AG20443 (cell line): Measurements from ENCODE around the gene CACNA2D2.

Experiments
- DNase-seq: peaks from one replicate; pipeline ENCODE4 v3.0.0; 2012; ENCODE audit warnings: low spot score, mixed read lengths

Gene CACNA2D2

GRCh38 chr3:50427217-50427616 is 76.2 kb downstream of the CACNA2D2 start:
- no peak for DNase-seq

GRCh38 chr3:50425911-50426310 is 77.5 kb downstream of the CACNA2D2 start:
- DNase-seq: no peak

- DNase-seq: no peak
Observed at GRCh38 chr3:50423543-50423942, 79.9 kb downstream of the CACNA2D2 start.

- DNase-seq: no peak
Observed at GRCh38 chr3:50422153-50422552, 81.3 kb downstream of the CACNA2D2 start.

- no peak for DNase-seq
Observed at GRCh38 chr3:50419595-50420370, 83.7 kb downstream of the CACNA2D2 start.

GRCh38 chr3:50418850-50419249 is 84.6 kb downstream of the CACNA2D2 start:
- no peak for DNase-seq

- DNase-seq: no peak
Observed at GRCh38 chr3:50417637-50418033, 85.8 kb downstream of the CACNA2D2 start.

- no peak for DNase-seq
Observed at GRCh38 chr3:50416736-50417636, 86.4 kb downstream of the CACNA2D2 start.

- DNase-seq: no peak
Observed at GRCh38 chr3:50415816-50416215, 87.6 kb downstream of the CACNA2D2 start.

GRCh38 chr3:50415061-50415460 is 88.4 kb downstream of the CACNA2D2 start:
- DNase-seq: no peak

- no peak for DNase-seq
Observed at GRCh38 chr3:50414616-50415015, 88.8 kb downstream of the CACNA2D2 start.

GRCh38 chr3:50412231-50412754 is 91.1 kb downstream of the CACNA2D2 start:
- DNase-seq: no peak

- no peak for DNase-seq
Observed at GRCh38 chr3:50411229-50411628, 92.2 kb downstream of the CACNA2D2 start.

GRCh38 chr3:50410608-50411139 is 92.8 kb downstream of the CACNA2D2 start:
- no peak for DNase-seq

GRCh38 chr3:50410185-50410584 is 93.2 kb downstream of the CACNA2D2 start:
- DNase-seq: no peak

- DNase-seq: no peak
Observed at GRCh38 chr3:50408443-50408944, 94.9 kb downstream of the CACNA2D2 start.

- no peak for DNase-seq
Observed at GRCh38 chr3:50406487-50406886, 96.9 kb downstream of the CACNA2D2 start.

GRCh38 chr3:50405249-50405648 is 98.2 kb downstream of the CACNA2D2 start:
- DNase-seq: peak; percentile 43

- DNase-seq: no peak
Observed at GRCh38 chr3:50401978-50402595, 101.3 kb downstream of the CACNA2D2 start.

GRCh38 chr3:50396502-50396901 is 106.9 kb downstream of the CACNA2D2 start:
- DNase-seq: no peak

GRCh38 chr3:50395070-50395860 is 108.2 kb downstream of the CACNA2D2 start:
- no peak for DNase-seq
